MM.1S (cell line): ENCODE measurements around the gene IFRD2.

ENCODE experiments used
- CTCF ChIP-seq: fragments of 300-600 bp; sonication (generic); IDR thresholded peaks from 2 replicates; pipeline ENCODE4 v1.5.1; 2016; ENCODE audit warnings: antibody characterized with exemption, low read length, mixed read lengths
- EZH2 ChIP-seq: fragments of 300-600 bp; sonication (generic); optimal IDR thresholded peaks from 2 replicates; pipeline ENCODE3; 2017; ENCODE audit warnings: low read depth, mild to moderate bottlenecking, antibody characterized with exemption, low read length, mixed read lengths
- EZH2phosphoT487 ChIP-seq: fragments of 300-600 bp; sonication (generic); IDR thresholded peaks from 2 replicates; pipeline ENCODE4 v1.6.1; 2018; ENCODE audit warnings: antibody characterized with exemption, low read length

GRCh38 chr3:50237754-50238548 lies 54.3 kb downstream of the IFRD2 start:
- TF ChIP-seq CTCF (no peak), EZH2phosphoT487 (no peak), EZH2 (no peak)
